HL-60 (cell line): ENCODE results near the gene ATRNL1.

Experiments used
- DNase-seq, 2 experiments: peaks; one replicate each; pipeline ENCODE4 v3.0.0-alpha.2; 2010 to 2020; ENCODE audit warnings: low read depth in 1 of 2, low spot score in 1 of 2
- H3K27ac ChIP-seq: fragments of 250-450 bp; sonication (Bioruptor Pico); replicated peaks from 2 replicates; pipeline ENCODE4 v1.5.1; 2020; ENCODE audit warnings: mild to moderate bottlenecking, moderate library complexity
- H3K27me3 ChIP-seq: fragments of 250-450 bp; sonication (Bioruptor Pico); 2 replicates; pipeline ENCODE4 v1.5.1; 2021; ENCODE audit warnings: mild to moderate bottlenecking, moderate library complexity; ENCODE audit not compliant: insufficient read depth, poor library complexity, severe bottlenecking
- H3K4me3 ChIP-seq: replicated peaks from 2 replicates; pipeline ENCODE4 v1.5.1; 2011; ENCODE audit warnings: mild to moderate bottlenecking, control low read depth, low read length; ENCODE audit not compliant: insufficient read depth
- GABPA ChIP-seq: IDR thresholded peaks from 2 replicates; pipeline ENCODE4 v1.6.1; 2012; ENCODE audit warnings: low read depth
- POLR2AphosphoS5 ChIP-seq: IDR thresholded peaks from 2 replicates; pipeline ENCODE4 v1.6.1; 2012; ENCODE audit warnings: low read depth
- SPI1 ChIP-seq: IDR thresholded peaks from 2 replicates; pipeline ENCODE4 v1.6.1; 2012; ENCODE audit warnings: low read depth, mild to moderate bottlenecking, borderline replicate concordance
- TF ChIP-seq, protein P1 (sequence below): IDR thresholded peaks from 2 replicates; pipeline ENCODE4 v1.6.1; 2012; ENCODE audit warnings: low read depth; ENCODE audit not compliant: insufficient replicate concordance
- TF ChIP-seq, protein P2 (sequence below): IDR thresholded peaks from one replicate; pipeline ENCODE4 v1.5.1; 2011; ENCODE audit warnings: low read length, control low read depth, inconsistent platforms; ENCODE audit not compliant: insufficient read depth

Gene ATRNL1

DNA sequence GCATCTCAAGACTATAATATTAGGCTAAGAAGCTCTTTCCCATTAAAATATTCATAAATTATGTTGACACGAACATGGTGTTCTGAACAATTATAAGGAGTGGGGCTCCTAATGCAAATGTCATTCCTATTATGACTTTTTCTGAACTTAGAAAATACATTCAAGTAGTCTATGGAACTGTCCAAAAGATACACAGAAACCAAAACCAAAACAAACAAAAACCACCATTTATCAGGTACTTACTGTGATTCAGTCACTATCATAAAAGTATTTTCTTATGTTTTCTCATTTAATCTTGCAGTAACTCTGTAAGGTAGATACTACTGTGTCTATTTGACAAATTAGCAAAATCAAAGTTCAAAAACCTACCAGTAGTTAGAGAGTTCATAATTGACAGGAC lies 773.0 kb downstream of the ATRNL1 start:
- H3K27me3 ChIP-seq: no peaks in the 10 kb centered on the region
- H3K4me3 ChIP-seq: no peak overlapping the region
- no peak for TF ChIP-seq GABPA
- TF ChIP-seq SPI1: no peak
- TF ChIP-seq, protein P1, sequence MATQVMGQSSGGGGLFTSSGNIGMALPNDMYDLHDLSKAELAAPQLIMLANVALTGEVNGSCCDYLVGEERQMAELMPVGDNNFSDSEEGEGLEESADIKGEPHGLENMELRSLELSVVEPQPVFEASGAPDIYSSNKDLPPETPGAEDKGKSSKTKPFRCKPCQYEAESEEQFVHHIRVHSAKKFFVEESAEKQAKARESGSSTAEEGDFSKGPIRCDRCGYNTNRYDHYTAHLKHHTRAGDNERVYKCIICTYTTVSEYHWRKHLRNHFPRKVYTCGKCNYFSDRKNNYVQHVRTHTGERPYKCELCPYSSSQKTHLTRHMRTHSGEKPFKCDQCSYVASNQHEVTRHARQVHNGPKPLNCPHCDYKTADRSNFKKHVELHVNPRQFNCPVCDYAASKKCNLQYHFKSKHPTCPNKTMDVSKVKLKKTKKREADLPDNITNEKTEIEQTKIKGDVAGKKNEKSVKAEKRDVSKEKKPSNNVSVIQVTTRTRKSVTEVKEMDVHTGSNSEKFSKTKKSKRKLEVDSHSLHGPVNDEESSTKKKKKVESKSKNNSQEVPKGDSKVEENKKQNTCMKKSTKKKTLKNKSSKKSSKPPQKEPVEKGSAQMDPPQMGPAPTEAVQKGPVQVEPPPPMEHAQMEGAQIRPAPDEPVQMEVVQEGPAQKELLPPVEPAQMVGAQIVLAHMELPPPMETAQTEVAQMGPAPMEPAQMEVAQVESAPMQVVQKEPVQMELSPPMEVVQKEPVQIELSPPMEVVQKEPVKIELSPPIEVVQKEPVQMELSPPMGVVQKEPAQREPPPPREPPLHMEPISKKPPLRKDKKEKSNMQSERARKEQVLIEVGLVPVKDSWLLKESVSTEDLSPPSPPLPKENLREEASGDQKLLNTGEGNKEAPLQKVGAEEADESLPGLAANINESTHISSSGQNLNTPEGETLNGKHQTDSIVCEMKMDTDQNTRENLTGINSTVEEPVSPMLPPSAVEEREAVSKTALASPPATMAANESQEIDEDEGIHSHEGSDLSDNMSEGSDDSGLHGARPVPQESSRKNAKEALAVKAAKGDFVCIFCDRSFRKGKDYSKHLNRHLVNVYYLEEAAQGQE: no peak
- TF ChIP-seq, protein P2, sequence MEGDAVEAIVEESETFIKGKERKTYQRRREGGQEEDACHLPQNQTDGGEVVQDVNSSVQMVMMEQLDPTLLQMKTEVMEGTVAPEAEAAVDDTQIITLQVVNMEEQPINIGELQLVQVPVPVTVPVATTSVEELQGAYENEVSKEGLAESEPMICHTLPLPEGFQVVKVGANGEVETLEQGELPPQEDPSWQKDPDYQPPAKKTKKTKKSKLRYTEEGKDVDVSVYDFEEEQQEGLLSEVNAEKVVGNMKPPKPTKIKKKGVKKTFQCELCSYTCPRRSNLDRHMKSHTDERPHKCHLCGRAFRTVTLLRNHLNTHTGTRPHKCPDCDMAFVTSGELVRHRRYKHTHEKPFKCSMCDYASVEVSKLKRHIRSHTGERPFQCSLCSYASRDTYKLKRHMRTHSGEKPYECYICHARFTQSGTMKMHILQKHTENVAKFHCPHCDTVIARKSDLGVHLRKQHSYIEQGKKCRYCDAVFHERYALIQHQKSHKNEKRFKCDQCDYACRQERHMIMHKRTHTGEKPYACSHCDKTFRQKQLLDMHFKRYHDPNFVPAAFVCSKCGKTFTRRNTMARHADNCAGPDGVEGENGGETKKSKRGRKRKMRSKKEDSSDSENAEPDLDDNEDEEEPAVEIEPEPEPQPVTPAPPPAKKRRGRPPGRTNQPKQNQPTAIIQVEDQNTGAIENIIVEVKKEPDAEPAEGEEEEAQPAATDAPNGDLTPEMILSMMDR: no peak
- no peak for TF ChIP-seq POLR2AphosphoS5
- no peak for DNase-seq
- H3K27ac ChIP-seq: no peak overlapping the region

DNA sequence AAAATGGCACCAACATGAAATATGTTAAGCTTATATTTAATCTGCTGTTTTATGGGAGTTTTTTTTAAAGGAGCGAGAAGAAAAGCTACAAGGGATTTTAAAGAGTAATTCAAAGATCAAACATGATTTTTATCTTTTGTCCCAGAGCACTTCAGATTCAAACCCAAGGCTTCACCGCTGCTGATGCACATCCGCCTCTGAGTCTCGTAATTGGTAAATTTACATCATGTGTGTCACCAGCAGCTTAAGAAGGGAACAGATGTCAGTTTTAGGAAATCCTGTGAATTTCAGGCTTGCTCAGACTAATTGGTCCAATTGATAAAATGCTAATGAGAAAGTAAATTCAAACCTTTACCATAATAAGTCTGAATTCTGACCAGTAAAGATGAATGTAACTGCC lies 773.5 kb downstream of the ATRNL1 start:
- Histone ChIP-seq H3K27ac (no peak overlapping the region), H3K4me3 (no peak overlapping the region), H3K27me3 (no peaks in the 10 kb centered on the region)
- DNase-seq: no peak
- TF ChIP-seq, protein P1: no peak
- TF ChIP-seq, protein P2: no peak
- no peak for TF ChIP-seq POLR2AphosphoS5
- no peak for TF ChIP-seq SPI1
- no peak for TF ChIP-seq GABPA

DNA sequence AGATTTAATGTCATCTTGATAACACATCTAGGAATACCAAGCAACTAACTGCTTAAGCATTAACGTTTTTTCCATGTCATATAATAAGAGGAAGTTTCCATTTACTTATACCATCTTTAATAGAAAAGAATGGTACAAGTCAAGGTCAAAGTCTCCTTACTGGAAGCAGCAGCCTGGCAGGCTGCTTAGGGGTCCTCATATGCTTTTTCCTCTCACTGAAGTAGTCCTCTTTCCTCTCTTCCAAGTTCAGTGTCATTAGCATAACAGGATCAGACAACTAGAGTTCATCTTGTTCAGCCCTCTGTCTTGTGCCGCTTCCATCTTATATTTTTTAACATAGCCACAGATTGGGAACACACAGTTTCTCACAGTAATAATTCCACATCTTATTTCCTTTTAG lies 774.1 kb downstream of the ATRNL1 start:
- DNase-seq: no peak
- no peak overlapping the region for H3K27ac ChIP-seq
- H3K27me3 ChIP-seq: no peaks in the 10 kb centered on the region
- no peak for TF ChIP-seq SPI1
- TF ChIP-seq POLR2AphosphoS5: no peak
- no peak for TF ChIP-seq GABPA
- TF ChIP-seq, protein P2: no peak
- TF ChIP-seq, protein P1: no peak
- H3K4me3 ChIP-seq: no peak overlapping the region
